Measurements from ENCODE around the gene EIF2A.

GRCh38 chr3:150581174-150581573 lies 34.6 kb downstream of the EIF2A start:
- TF ChIP-seq CTCF (IDR thresholded peaks at IDR 0.05; ENCODE audit: insufficient read depth, low read length) (no peak), POLR2AphosphoS5 (IDR thresholded peaks at IDR 0.05; ENCODE audit: low read depth) (no peak), REST (IDR thresholded peaks at IDR 0.05; ENCODE audit: insufficient replicate concordance, low read depth) (no peak), GABPA (IDR thresholded peaks at IDR 0.05; ENCODE audit: low read depth) (no peak)
